DOHH2 (cell line): ENCODE results near the gene SMAD7.

Experiments
- H3F3A ChIP-seq: fragments of 200-600 bp; sonication (generic), shearing (Covaris generic); 2 replicates; pipeline ENCODE4 v1.6.0; 2016; ENCODE audit warnings: antibody characterized with exemption, mild to moderate bottlenecking; ENCODE audit not compliant: control insufficient read depth, insufficient read depth
- H3K27ac ChIP-seq: fragments of 200-600 bp; sonication (generic); 2 replicates; pipeline ENCODE4 v1.5.1; 2014; ENCODE audit warnings: low read depth, mild to moderate bottlenecking, low read length, moderate library complexity
- H3K27me3 ChIP-seq: fragments of 200-600 bp; sonication (generic); 2 replicates; pipeline ENCODE4 v1.6.1; 2014; ENCODE audit warnings: mild to moderate bottlenecking, low read length, mixed read lengths; ENCODE audit not compliant: control insufficient read depth
- H3K36me3 ChIP-seq: fragments of 200-600 bp; sonication (generic); 2 replicates; pipeline ENCODE4 v1.6.1; 2014; ENCODE audit warnings: mild to moderate bottlenecking, low read length, moderate library complexity, mixed read lengths; ENCODE audit not compliant: control insufficient read depth
- H3K4me1 ChIP-seq: fragments of 200-600 bp; sonication (generic); 2 replicates; pipeline ENCODE4 v1.6.1; 2014; ENCODE audit warnings: mild to moderate bottlenecking, low read length, mixed read lengths; ENCODE audit not compliant: control insufficient read depth
- H3K4me2 ChIP-seq: fragments of 200-600 bp; sonication (generic); 2 replicates; pipeline ENCODE4 v1.6.0; 2014; ENCODE audit warnings: mild to moderate bottlenecking, low read length, moderate library complexity
- H3K4me3 ChIP-seq: fragments of 200-600 bp; sonication (generic); 2 replicates; pipeline ENCODE4 v1.5.1; 2014; ENCODE audit warnings: mild to moderate bottlenecking, low read length, mixed read lengths
- H3K79me2 ChIP-seq: fragments of 200-600 bp; sonication (generic); 2 replicates; pipeline ENCODE4 v1.6.1; 2014; ENCODE audit warnings: mild to moderate bottlenecking, low read length, mixed read lengths; ENCODE audit not compliant: control insufficient read depth
- H3K9me2 ChIP-seq: fragments of 200-600 bp; sonication (generic); replicated peaks from 2 replicates; pipeline ENCODE4 v1.6.1; 2014; ENCODE audit warnings: mild to moderate bottlenecking, low read length, mixed read lengths; ENCODE audit not compliant: control insufficient read depth
- H3K9me3 ChIP-seq: fragments of 200-600 bp; sonication (generic); 2 replicates; pipeline ENCODE4 v1.6.1; 2014; ENCODE audit warnings: antibody characterized with exemption, low read length, mixed read lengths; ENCODE audit not compliant: control insufficient read depth, insufficient read depth
- H4K20me1 ChIP-seq: fragments of 200-600 bp; sonication (generic); 2 replicates; pipeline ENCODE4 v1.6.0; 2014; ENCODE audit warnings: low read depth, mild to moderate bottlenecking, antibody characterized with exemption, low read length, moderate library complexity; ENCODE audit not compliant: control insufficient read depth, insufficient read depth
- EZH2phosphoT487 ChIP-seq: fragments of 200-600 bp; sonication (generic); IDR thresholded peaks from 2 replicates; pipeline ENCODE4 v1.6.1; 2017; ENCODE audit warnings: borderline replicate concordance, mild to moderate bottlenecking, antibody characterized with exemption, low read length, moderate library complexity, mixed read lengths
- TF ChIP-seq, protein P1 (sequence below): fragments of 200-600 bp; sonication (generic); IDR thresholded peaks from one replicate; pipeline ENCODE4 v1.5.1; 2014; ENCODE audit warnings: antibody characterized with exemption, mild to moderate bottlenecking, low read depth, low read length; ENCODE audit not compliant: poor library complexity, severe bottlenecking

Gene SMAD7

DNA sequence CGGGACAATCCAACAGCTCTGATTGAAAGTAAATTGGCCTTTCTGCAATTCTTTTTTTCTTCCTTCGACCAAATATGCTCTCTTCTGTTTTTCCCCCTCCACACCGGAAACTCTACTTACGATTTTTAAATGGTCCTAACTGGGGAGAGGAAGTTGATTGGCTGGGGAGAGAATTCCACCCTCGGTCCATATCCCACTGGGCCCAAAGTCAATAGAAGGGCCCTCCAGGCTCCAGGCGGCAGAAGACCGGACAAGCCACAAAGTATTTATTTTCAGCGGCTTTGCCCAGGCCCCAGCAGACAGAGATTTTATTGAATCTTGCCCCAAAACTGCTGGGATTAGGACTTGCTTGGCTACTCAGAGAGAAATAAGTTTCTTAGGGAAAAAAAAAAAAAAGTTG lies 37.1 kb upstream of the SMAD7 start:
- H3K4me2 ChIP-seq, result no peak overlapping the region
- H3K27ac ChIP-seq, result no peak overlapping the region
- no peaks in the 10 kb centered on the region for H3K79me2 ChIP-seq
- no peaks in the 10 kb centered on the region for H3K9me3 ChIP-seq
- peaks cover 10% of the 10 kb centered on the region for H3K27me3 ChIP-seq
- no peaks in the 10 kb centered on the region for H4K20me1 ChIP-seq
- no peak overlapping the region for H3K4me3 ChIP-seq
- TF ChIP-seq, protein P1, sequence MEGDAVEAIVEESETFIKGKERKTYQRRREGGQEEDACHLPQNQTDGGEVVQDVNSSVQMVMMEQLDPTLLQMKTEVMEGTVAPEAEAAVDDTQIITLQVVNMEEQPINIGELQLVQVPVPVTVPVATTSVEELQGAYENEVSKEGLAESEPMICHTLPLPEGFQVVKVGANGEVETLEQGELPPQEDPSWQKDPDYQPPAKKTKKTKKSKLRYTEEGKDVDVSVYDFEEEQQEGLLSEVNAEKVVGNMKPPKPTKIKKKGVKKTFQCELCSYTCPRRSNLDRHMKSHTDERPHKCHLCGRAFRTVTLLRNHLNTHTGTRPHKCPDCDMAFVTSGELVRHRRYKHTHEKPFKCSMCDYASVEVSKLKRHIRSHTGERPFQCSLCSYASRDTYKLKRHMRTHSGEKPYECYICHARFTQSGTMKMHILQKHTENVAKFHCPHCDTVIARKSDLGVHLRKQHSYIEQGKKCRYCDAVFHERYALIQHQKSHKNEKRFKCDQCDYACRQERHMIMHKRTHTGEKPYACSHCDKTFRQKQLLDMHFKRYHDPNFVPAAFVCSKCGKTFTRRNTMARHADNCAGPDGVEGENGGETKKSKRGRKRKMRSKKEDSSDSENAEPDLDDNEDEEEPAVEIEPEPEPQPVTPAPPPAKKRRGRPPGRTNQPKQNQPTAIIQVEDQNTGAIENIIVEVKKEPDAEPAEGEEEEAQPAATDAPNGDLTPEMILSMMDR, result no peak
- TF ChIP-seq EZH2phosphoT487, result no peak
- no peaks in the 10 kb centered on the region for H3F3A ChIP-seq
- H3K9me2 ChIP-seq, result no peaks in the 10 kb centered on the region
- no peaks in the 10 kb centered on the region for H3K36me3 ChIP-seq
- peaks cover 19% of the 10 kb centered on the region for H3K4me1 ChIP-seq

DNA sequence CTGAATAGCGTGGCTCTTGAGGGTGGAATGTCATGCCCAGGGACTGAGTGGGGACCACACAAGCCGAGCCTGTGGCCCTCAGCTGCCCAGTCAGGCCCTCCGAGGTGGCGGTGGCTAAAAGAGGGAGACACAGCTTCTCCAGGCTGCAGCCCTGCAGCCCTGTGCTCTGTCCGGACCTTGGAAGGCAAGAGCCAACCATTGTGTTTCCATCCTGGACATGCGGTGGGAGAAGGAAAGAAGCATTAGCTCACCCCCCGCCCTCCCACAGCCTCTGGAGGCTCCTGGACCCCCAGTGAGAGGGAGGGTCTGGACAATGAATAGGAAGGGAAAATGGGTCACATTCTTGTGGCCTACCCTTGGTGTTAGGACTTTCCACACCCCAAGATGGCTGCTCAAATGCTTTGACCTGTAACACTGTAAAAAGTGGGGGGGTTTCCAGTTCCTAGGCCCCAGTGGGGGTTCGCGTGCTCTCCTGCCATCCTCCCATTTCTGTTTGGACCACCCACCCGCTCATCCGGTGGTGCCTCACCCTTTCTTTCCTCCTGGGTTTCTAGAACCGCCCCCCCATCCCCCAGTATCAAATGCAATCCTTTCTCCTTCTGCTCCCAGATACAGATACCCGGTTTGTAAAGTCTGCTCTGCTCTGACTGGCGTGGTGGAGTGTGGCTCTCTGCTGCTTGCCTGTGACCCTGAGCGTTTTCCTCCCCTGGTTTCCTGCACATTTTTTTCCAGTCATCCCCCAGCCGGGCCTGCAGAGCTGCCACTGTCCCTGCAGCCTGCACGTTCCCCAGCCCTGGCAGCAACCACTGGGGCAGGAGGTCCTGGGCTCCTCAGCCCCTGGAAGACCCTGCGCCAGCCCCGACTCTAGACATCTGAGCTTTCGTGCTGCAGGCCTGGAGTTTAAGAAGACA lies 36.3 kb upstream of the SMAD7 start:
- Histone ChIP-seq H3K4me1 (peaks cover 18% of the 10 kb centered on the region), H3K4me3 (no peak overlapping the region), H3K79me2 (no peaks in the 10 kb centered on the region), H3K27ac (no peak overlapping the region), H3K9me3 (no peaks in the 10 kb centered on the region), H3K9me2 (no peaks in the 10 kb centered on the region), H3K36me3 (no peaks in the 10 kb centered on the region), H3K4me2 (no peak overlapping the region), H3F3A (no peaks in the 10 kb centered on the region), H3K27me3 (peaks cover 17% of the 10 kb centered on the region), H4K20me1 (no peaks in the 10 kb centered on the region)
- TF ChIP-seq, protein P1, result no peak
- no peak for TF ChIP-seq EZH2phosphoT487

DNA sequence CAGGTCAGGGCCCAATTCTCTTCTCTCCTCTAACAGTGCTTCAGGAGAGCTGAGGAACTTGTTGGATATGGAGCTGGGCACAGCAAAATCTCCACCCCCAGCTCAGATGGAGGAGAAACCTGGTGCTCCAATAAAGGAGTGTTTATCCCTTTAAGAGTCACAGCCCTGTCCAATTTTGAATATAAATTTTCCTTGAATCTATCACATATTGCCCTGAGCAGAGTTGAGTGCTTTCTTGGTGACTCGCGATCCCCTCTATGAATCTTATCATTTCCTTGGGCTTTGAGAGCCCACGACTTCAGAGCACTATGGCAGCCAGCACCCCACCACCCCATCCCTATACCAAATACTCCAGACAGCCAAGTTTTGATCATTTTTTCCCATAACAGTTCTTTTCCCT lies 34.4 kb upstream of the SMAD7 start:
- TF ChIP-seq, protein P1, result no peak
- no peak for TF ChIP-seq EZH2phosphoT487
- H3K9me3 ChIP-seq, result no peaks in the 10 kb centered on the region
- no peaks in the 10 kb centered on the region for H3K79me2 ChIP-seq
- peaks cover 18% of the 10 kb centered on the region for H3K4me1 ChIP-seq
- H3F3A ChIP-seq, result no peaks in the 10 kb centered on the region
- H3K27me3 ChIP-seq, result peaks cover 20% of the 10 kb centered on the region
- H3K4me2 ChIP-seq, result no peak overlapping the region
- H3K36me3 ChIP-seq, result no peaks in the 10 kb centered on the region
- no peaks in the 10 kb centered on the region for H3K9me2 ChIP-seq
- H4K20me1 ChIP-seq, result no peaks in the 10 kb centered on the region
- H3K27ac ChIP-seq, result no peak overlapping the region
- H3K4me3 ChIP-seq, result no peak overlapping the region
